ENCODE measurements around the gene GLI3. TPM values are rescaled to one million over a fixed set of nuclear protein-coding genes. Genes with fewer than 3 reads are reported as not detected.

The GLI3 gene
- total RNA-seq, 2 experiments from 2014 or later: 0.28 to 0.36 TPM

DNA sequence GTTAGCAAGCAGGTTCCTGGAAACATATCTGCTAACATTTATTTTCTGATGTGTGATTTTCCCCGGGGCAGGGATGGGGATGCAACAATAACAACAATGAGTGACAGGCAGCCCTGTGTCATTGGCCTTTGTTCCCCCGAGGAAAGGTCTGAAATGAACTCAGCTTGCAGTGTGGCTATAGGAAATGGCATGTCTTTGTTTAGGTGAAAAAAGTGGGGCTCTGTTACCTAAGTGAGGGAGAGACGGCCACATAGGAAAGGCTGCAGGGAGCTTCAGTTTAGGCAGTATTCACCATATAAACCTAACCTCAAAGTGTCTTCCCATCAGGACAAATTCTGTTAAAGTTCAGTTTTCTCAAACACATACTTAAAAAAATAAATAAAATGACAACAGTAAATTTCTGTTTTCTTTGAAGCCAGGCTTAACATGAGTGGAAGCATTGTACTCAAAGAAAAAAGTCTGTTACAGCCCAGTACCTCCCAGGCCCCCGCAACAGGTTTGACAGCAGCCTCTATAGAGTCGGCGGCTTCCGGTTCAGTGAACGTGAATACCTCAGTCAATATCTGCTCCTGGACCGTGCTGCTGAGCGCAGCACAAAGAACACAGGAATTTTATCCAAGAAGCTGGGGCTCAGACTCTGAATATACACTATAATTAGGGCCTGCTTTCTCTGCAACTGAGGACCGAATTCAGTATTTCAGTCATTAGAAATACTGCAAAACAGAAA is 168.3 kb downstream of the GLI3 start:
- H3K4me1 Mint-ChIP-seq (ENCODE audit: low read depth): no peaks in the 10 kb centered on the region
- no peak overlapping the region for H3K4me3 ChIP-seq (ENCODE audit: low read length)
- POLR2A ChIA-PET: no interaction called here

GRCh38 chr7:42065942-42066341 is 171.1 kb downstream of the GLI3 start:
- no peak overlapping the region for H3K27ac Mint-ChIP-seq
- no peaks in the 10 kb centered on the region for H3K36me3 Mint-ChIP-seq (ENCODE audit: low read depth)
- Histone ChIP-seq H3K4me3 (ENCODE audit: low read length) (no peak overlapping the region), H3K27ac (ENCODE audit: low read depth in 1 of 2, low read length in 2 of 2) (no peak overlapping the region), H3K36me3 (ENCODE audit: insufficient read depth, low read length) (no peaks in the 10 kb centered on the region), H3K27me3 (ENCODE audit: control insufficient read depth in 1 of 2, insufficient read depth in 2 of 2, low read length in 2 of 2) (no peaks in the 10 kb centered on the region), H3K4me1 (ENCODE audit: insufficient read depth, low read length) (no peaks in the 10 kb centered on the region), H3K9me3 (ENCODE audit: control insufficient read depth in 1 of 2, insufficient read depth in 1 of 2, low read length in 2 of 2) (no peaks in the 10 kb centered on the region)
- ChIA-PET POLR2A (no interaction called here), CTCF (no interaction called here)
- ATAC-seq (ENCODE audit: poor library complexity) (no peak), DNase-seq (no peak)
- H3K4me3 Mint-ChIP-seq: no peak overlapping the region
- H3K9me3 Mint-ChIP-seq: no peaks in the 10 kb centered on the region
- TF ChIP-seq, protein P1, sequence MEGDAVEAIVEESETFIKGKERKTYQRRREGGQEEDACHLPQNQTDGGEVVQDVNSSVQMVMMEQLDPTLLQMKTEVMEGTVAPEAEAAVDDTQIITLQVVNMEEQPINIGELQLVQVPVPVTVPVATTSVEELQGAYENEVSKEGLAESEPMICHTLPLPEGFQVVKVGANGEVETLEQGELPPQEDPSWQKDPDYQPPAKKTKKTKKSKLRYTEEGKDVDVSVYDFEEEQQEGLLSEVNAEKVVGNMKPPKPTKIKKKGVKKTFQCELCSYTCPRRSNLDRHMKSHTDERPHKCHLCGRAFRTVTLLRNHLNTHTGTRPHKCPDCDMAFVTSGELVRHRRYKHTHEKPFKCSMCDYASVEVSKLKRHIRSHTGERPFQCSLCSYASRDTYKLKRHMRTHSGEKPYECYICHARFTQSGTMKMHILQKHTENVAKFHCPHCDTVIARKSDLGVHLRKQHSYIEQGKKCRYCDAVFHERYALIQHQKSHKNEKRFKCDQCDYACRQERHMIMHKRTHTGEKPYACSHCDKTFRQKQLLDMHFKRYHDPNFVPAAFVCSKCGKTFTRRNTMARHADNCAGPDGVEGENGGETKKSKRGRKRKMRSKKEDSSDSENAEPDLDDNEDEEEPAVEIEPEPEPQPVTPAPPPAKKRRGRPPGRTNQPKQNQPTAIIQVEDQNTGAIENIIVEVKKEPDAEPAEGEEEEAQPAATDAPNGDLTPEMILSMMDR (IDR thresholded peaks at IDR 0.05): no peak
- intact Hi-C loops (cut with DNase I, micrococcal nuclease): no loop called here
- no peaks in the 10 kb centered on the region for H3K4me1 Mint-ChIP-seq (ENCODE audit: low read depth)
- H3K27me3 Mint-ChIP-seq: no peaks in the 10 kb centered on the region

More for the DNA sequence above, 168.3 kb downstream of the GLI3 start:
- peaks cover 7% of the 10 kb centered on the region for H3K27me3 Mint-ChIP-seq
- TF ChIP-seq, protein P1 (IDR thresholded peaks at IDR 0.05): no peak
- H3K9me3 Mint-ChIP-seq: no peaks in the 10 kb centered on the region
- Histone ChIP-seq H3K27ac (ENCODE audit: low read depth in 1 of 2, low read length in 2 of 2) (no peak overlapping the region), H3K4me1 (ENCODE audit: insufficient read depth, low read length) (no peaks in the 10 kb centered on the region), H3K27me3 (ENCODE audit: control insufficient read depth in 1 of 2, insufficient read depth in 2 of 2, low read length in 2 of 2) (no peaks in the 10 kb centered on the region), H3K36me3 (ENCODE audit: insufficient read depth, low read length) (no peaks in the 10 kb centered on the region), H3K9me3 (ENCODE audit: control insufficient read depth in 1 of 2, insufficient read depth in 1 of 2, low read length in 2 of 2) (no peaks in the 10 kb centered on the region)
- CTCF ChIA-PET: no interaction called here
- DNase-seq (no peak), ATAC-seq (ENCODE audit: poor library complexity) (no peak)
- intact Hi-C loops (cut with DNase I, micrococcal nuclease): no loop called here
- no peak overlapping the region for H3K27ac Mint-ChIP-seq
- H3K36me3 Mint-ChIP-seq (ENCODE audit: low read depth): no peaks in the 10 kb centered on the region
- no peak overlapping the region for H3K4me3 Mint-ChIP-seq

- Mint-ChIP-seq H3K36me3 (ENCODE audit: low read depth) (no peaks in the 10 kb centered on the region), H3K4me3 (no peak overlapping the region), H3K27ac (no peak overlapping the region), H3K4me1 (ENCODE audit: low read depth) (no peaks in the 10 kb centered on the region), H3K9me3 (no peaks in the 10 kb centered on the region), H3K27me3 (no peaks in the 10 kb centered on the region)
- ChIA-PET POLR2A (no interaction called here), CTCF (no interaction called here)
- no peaks in the 10 kb centered on the region for H3K36me3 ChIP-seq (ENCODE audit: insufficient read depth, low read length)
- no peaks in the 10 kb centered on the region for H3K4me1 ChIP-seq (ENCODE audit: insufficient read depth, low read length)
- ATAC-seq (ENCODE audit: poor library complexity): no peak
- no peak overlapping the region for H3K27ac ChIP-seq (ENCODE audit: low read depth in 1 of 2, low read length in 2 of 2)
- TF ChIP-seq, protein P1 (IDR thresholded peaks at IDR 0.05): no peak
- intact Hi-C loops (cut with DNase I, micrococcal nuclease): no loop called here
- no peaks in the 10 kb centered on the region for H3K9me3 ChIP-seq (ENCODE audit: control insufficient read depth in 1 of 2, insufficient read depth in 1 of 2, low read length in 2 of 2)
- H3K4me3 ChIP-seq (ENCODE audit: low read length): no peak overlapping the region
- no peak for DNase-seq
- H3K27me3 ChIP-seq (ENCODE audit: control insufficient read depth in 1 of 2, insufficient read depth in 2 of 2, low read length in 2 of 2): no peaks in the 10 kb centered on the region
These were observed 172.0 kb downstream of the GLI3 start for GRCh38 chr7:42065015-42065414.
